CD14-positive monocyte (primary cell): ENCODE results near the gene SRCIN1. TPM values are rescaled to one million over a fixed set of nuclear protein-coding genes. Genes with fewer than 3 reads are reported as not detected.
A peak's percentile ranks its signal among the peaks of the same experiment; 100 is the strongest.

Source experiments
- DNase-seq, 3 donors: peaks; one replicate each; pipeline ENCODE4 v3.0.0-alpha.2; 2011 to 2022
- H2AFZ ChIP-seq: 2 replicates; pipeline ENCODE4 v1.6.0; 2012; ENCODE audit warnings: mild to moderate bottlenecking, low read depth, low read length, inconsistent platforms; ENCODE audit not compliant: insufficient read depth, poor library complexity, severe bottlenecking
- H3K27ac ChIP-seq, 2 donors: 1 replicate in 1 of 2; 2 replicates in 1 of 2; pipeline ENCODE4 v1.5.1; 2012 to 2013; ENCODE audit warnings: low read length in 2 of 2, control low read depth in 1 of 2, inconsistent platforms in 1 of 2, low read depth in 1 of 2, mild to moderate bottlenecking in 1 of 2
- H3K27me3 ChIP-seq, 2 donors: one replicate each; pipeline versions ENCODE4 v1.6.0 to v1.6.1; 2011 to 2013; ENCODE audit warnings: low read length in 2 of 2; ENCODE audit not compliant: control insufficient read depth in 2 of 2, insufficient read depth in 2 of 2
- H3K36me3 ChIP-seq, 2 donors: replicated peaks in 1 of 2; 1 replicate in 1 of 2; 2 replicates in 1 of 2; pipeline versions ENCODE4 v1.5.1 to v1.6.1; 2012 to 2013; ENCODE audit warnings: low read length in 2 of 2, control low read depth in 1 of 2, inconsistent platforms in 1 of 2, mild to moderate bottlenecking in 1 of 2; ENCODE audit not compliant: insufficient read depth in 2 of 2, control insufficient read depth in 1 of 2
- H3K4me1 ChIP-seq, 2 donors: 1 replicate in 1 of 2; 2 replicates in 1 of 2; pipeline versions ENCODE4 v1.5.1 to v1.6.1; 2012 to 2013; ENCODE audit warnings: low read length in 2 of 2, control low read depth in 1 of 2, inconsistent platforms in 1 of 2, mild to moderate bottlenecking in 1 of 2, moderate library complexity in 1 of 2; ENCODE audit not compliant: insufficient read depth in 2 of 2, control insufficient read depth in 1 of 2
- H3K4me2 ChIP-seq: replicated peaks from 2 replicates; pipeline ENCODE3; 2012; ENCODE audit warnings: low read length, moderate library complexity, mild to moderate bottlenecking; ENCODE audit not compliant: poor library complexity, severe bottlenecking; ENCODE audit errors: extremely low read depth
- H3K4me3 ChIP-seq, 3 experiments: fragments of 200-600 bp in 1 of 3; sonication (generic) in 1 of 3; replicated peaks in 1 of 3; 1 replicate in 2 of 3; 2 replicates in 1 of 3; pipeline ENCODE4 v1.5.1; 2011 to 2013; ENCODE audit warnings: low read length in 3 of 3, mild to moderate bottlenecking in 3 of 3, control low read depth in 2 of 3, low read depth in 2 of 3, inconsistent platforms in 1 of 3, moderate library complexity in 1 of 3
- H3K79me2 ChIP-seq: 2 replicates; pipeline ENCODE4 v1.6.0; 2012; ENCODE audit warnings: mild to moderate bottlenecking, control low read depth, inconsistent platforms, low read length, moderate library complexity; ENCODE audit not compliant: insufficient read depth
- H3K9ac ChIP-seq: 2 replicates; pipeline ENCODE4 v1.6.0; 2017; ENCODE audit warnings: low read length, mild to moderate bottlenecking; ENCODE audit not compliant: insufficient read depth, poor library complexity, severe bottlenecking
- H3K9me3 ChIP-seq, 2 donors: replicated peaks in 1 of 2; 1 replicate in 1 of 2; 2 replicates in 1 of 2; pipeline versions ENCODE4 v1.5.1 to v1.6.1; 2012 to 2013; ENCODE audit warnings: low read length in 2 of 2, control low read depth in 1 of 2; ENCODE audit not compliant: control insufficient read depth in 1 of 2, insufficient read depth in 1 of 2
- H4K20me1 ChIP-seq: 2 replicates; pipeline ENCODE4 v1.6.0; 2012; ENCODE audit warnings: mild to moderate bottlenecking, low read length, control low read depth, moderate library complexity; ENCODE audit not compliant: insufficient read depth
- H3K27ac Mint-ChIP-seq, 7 donors: one replicate each; pipeline ENCODE4 v1.8.0; 2020; ENCODE audit warnings: mild to moderate bottlenecking in 7 of 7, mixed read lengths in 7 of 7, moderate library complexity in 6 of 7, inconsistent platforms in 2 of 7
- H3K27me3 Mint-ChIP-seq, 3 donors: one replicate each; pipeline ENCODE4 v1.8.0; 2021 to 2022; ENCODE audit warnings: low read depth in 3 of 3, mild to moderate bottlenecking in 3 of 3, mixed read lengths in 3 of 3, moderate library complexity in 3 of 3, inconsistent platforms in 1 of 3
- H3K36me3 Mint-ChIP-seq, 2 donors: one replicate each; pipeline ENCODE4 v1.8.0; 2020; ENCODE audit warnings: mixed read lengths in 2 of 2, inconsistent platforms in 1 of 2, mild to moderate bottlenecking in 1 of 2
- H3K4me1 Mint-ChIP-seq: one replicate; pipeline ENCODE4 v1.8.0; 2020; ENCODE audit warnings: mild to moderate bottlenecking, mixed read lengths
- H3K4me3 Mint-ChIP-seq, 2 donors: one replicate each; pipeline ENCODE4 v1.8.0; 2020; ENCODE audit warnings: mild to moderate bottlenecking in 2 of 2, mixed read lengths in 2 of 2, moderate library complexity in 1 of 2
- H3K9me3 Mint-ChIP-seq, 7 donors: one replicate each; pipeline ENCODE4 v1.8.0; 2020 to 2022; ENCODE audit warnings: mixed read lengths in 7 of 7, mild to moderate bottlenecking in 6 of 7, moderate library complexity in 6 of 7, inconsistent platforms in 2 of 7
- CTCF ChIP-seq: fragments of 200-600 bp; IDR thresholded peaks from one replicate; pipeline ENCODE4 v1.8.0; 2022; ENCODE audit warnings: antibody characterized with exemption, mild to moderate bottlenecking
- WGBS: methylation state at CpG from one replicate; pipeline ENCODE4 v1.1.5; 2013; ENCODE audit warnings: missing lambda C conversion rate; ENCODE audit not compliant: insufficient coverage; 5-methylcytosine and 5-hydroxymethylcytosine counted together
- intact Hi-C, 2 donors: fragments of 100-400 bp; cut with micrococcal nuclease; formaldehyde crosslinking; loops; one replicate each; pipeline versions ENCODE4 v1.15.0 to v1.15.1; 2023
- polyA plus RNA-seq, 3 donors: library from polyadenylated mRNA; depleted of rRNA in 1 of 3; unstranded in 2 of 3; stranded (reverse) in 1 of 3; fragments of 300-500 nt in 2 of 3; fragments of >200 nt in 1 of 3; fragmentation: Illumina TruSeq in 2 of 3; gene quantifications; 1 replicate in 2 of 3; 2 replicates in 1 of 3; pipeline ENCODE4 v1.2.3, GENCODE V29; 2012 to 2021

Gene SRCIN1
- polyA plus RNA-seq, 3 donors: 0.01 TPM; not detected in 2

GRCh38 chr17:38508570-38508950 lies 97.2 kb downstream of the SRCIN1 start:
- peak overlapping the region in 1 of 2 donors; percentile 93 for H3K4me3 Mint-ChIP-seq
- H2AFZ ChIP-seq: no peak overlapping the region
- H3K27me3 Mint-ChIP-seq: peaks cover 33 to 43% (median 41%) of the 10 kb centered on the region in 3 donors
- TF ChIP-seq CTCF: no peak
- DNase-seq: no peak
- no peak overlapping the region for H3K27ac ChIP-seq
- H3K36me3 Mint-ChIP-seq: peaks cover 10 to 11% of the 10 kb centered on the region in 2 donors
- no peaks in the 10 kb centered on the region for H3K36me3 ChIP-seq
- H3K9me3 Mint-ChIP-seq: peaks cover 4 to 11% (median 6%) of the 10 kb centered on the region in 7 donors
- no peak overlapping the region for H3K9ac ChIP-seq
- intact Hi-C loops: no loop called here
- H3K9me3 ChIP-seq: no peaks in the 10 kb centered on the region
- no peaks in the 10 kb centered on the region for H4K20me1 ChIP-seq
- no peak overlapping the region for H3K4me2 ChIP-seq
- 94% methylated on average over 6 of the region's 6 CpGs for WGBS
- H3K4me3 ChIP-seq: no peak overlapping the region
- H3K79me2 ChIP-seq: no peaks in the 10 kb centered on the region
- peaks cover 12 to 28% of the 10 kb centered on the region in 2 donors for H3K27me3 ChIP-seq
- H3K4me1 Mint-ChIP-seq: peaks cover 7% of the 10 kb centered on the region
- no peak overlapping the region for H3K27ac Mint-ChIP-seq
- H3K4me1 ChIP-seq: peaks cover 4 to 10% of the 10 kb centered on the region in 2 donors

DNA sequence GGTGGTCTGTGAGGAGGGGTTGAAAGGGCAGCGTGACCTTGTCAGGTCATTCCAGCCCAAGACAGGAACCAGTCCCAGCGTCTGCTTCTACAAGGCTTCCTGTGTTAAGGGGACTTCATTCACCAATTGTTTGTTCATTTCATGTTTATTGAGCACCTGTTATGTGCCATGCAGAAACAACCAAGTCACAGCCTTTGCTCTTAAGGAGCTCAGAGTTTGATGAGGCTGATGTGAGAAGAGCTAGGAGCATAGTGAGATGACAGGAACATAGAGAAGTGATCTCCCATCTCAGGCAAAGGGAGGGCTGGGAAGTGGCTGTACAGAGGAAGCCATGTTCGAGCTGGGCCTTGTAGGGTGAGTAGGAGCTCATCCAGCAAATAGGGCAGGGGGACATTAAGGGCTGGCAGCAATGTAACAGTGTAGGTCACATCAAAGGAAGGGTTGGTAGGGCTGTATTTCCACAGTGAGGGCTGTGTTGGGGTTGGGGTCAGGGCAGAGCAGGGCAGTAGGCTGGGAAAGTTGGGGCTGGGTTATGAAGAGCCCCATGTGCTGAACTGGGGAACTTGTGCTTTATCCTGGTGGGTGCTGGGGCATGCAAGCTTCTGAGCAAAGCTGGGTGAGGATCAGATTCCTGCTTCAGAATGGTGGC lies 97.7 kb downstream of the SRCIN1 start:
- no peak for TF ChIP-seq CTCF
- H3K36me3 Mint-ChIP-seq: peaks cover 10 to 11% of the 10 kb centered on the region in 2 donors
- Histone ChIP-seq H3K4me3 (no peak overlapping the region), H2AFZ (no peak overlapping the region), H3K9me3 (no peaks in the 10 kb centered on the region), H3K79me2 (no peaks in the 10 kb centered on the region), H3K27me3 (peaks cover 12 to 28% of the 10 kb centered on the region in 2 donors), H3K36me3 (no peaks in the 10 kb centered on the region), H3K4me1 (peaks cover 4 to 10% of the 10 kb centered on the region in 2 donors), H3K27ac (no peak overlapping the region), H3K9ac (no peak overlapping the region), H3K4me2 (no peak overlapping the region), H4K20me1 (no peaks in the 10 kb centered on the region)
- WGBS: 79% methylated on average over 2 of the region's 3 CpGs
- H3K4me1 Mint-ChIP-seq: peaks cover 7% of the 10 kb centered on the region
- peak overlapping the region in 1 of 2 donors; percentile 17 for H3K4me3 Mint-ChIP-seq
- intact Hi-C loops: no loop called here
- H3K9me3 Mint-ChIP-seq: peaks cover 4 to 11% (median 6%) of the 10 kb centered on the region in 7 donors
- H3K27ac Mint-ChIP-seq: peak overlapping the region in 2 of 7 donors; percentile 31 to 60
- peaks cover 30 to 42% (median 38%) of the 10 kb centered on the region in 3 donors for H3K27me3 Mint-ChIP-seq
- no peak for DNase-seq
